ENCODE data around the gene SCYL2.

SCYL2 gene

GRCh38 chr12:100326208-100326607, 59.2 kb downstream of the SCYL2 start:
- Histone ChIP-seq H3K36me3 (no peaks in the 10 kb centered on the region; the same call in 1 of the 2 replicates), H3K9me3 (no peaks in the 10 kb centered on the region), H3K4me1 (no peaks in the 10 kb centered on the region), H3K4me3 (ENCODE audit: low read depth, low read length) (no peak overlapping the region), H3K27me3 (no peaks in the 10 kb centered on the region)
- TF ChIP-seq CTCF (IDR thresholded peaks at IDR 0.05; ENCODE audit: low read depth, low read length), result no peak
- DNase-seq, result no peak

- peaks cover 3% of the 10 kb centered on the region for H3K36me3 ChIP-seq
- DNase-seq, result no peak
Measured at GRCh38 chr12:100329800-100330199, 62.8 kb downstream of the SCYL2 start.

GRCh38 chr12:100331871-100332270, 64.9 kb downstream of the SCYL2 start:
- no peak overlapping the region for H3K4me3 ChIP-seq (ENCODE audit: low read depth, low read length)
- no peaks in the 10 kb centered on the region for H3K9me3 ChIP-seq
- no peaks in the 10 kb centered on the region for H3K4me1 ChIP-seq
- DNase-seq, result no peak
- no peak for TF ChIP-seq CTCF (IDR thresholded peaks at IDR 0.05; ENCODE audit: low read depth, low read length)
- H3K27me3 ChIP-seq, result no peaks in the 10 kb centered on the region
- H3K36me3 ChIP-seq, result peaks cover 9% of the 10 kb centered on the region

More at GRCh38 chr12:100329800-100330199, 62.8 kb downstream of the SCYL2 start:
- Histone ChIP-seq H3K4me3 (ENCODE audit: low read depth, low read length) (no peak overlapping the region), H3K4me1 (no peaks in the 10 kb centered on the region), H3K9me3 (no peaks in the 10 kb centered on the region), H3K27me3 (no peaks in the 10 kb centered on the region)
- TF ChIP-seq CTCF (IDR thresholded peaks at IDR 0.05; ENCODE audit: low read depth, low read length), result no peak

GRCh38 chr12:100332852-100333251, 65.9 kb downstream of the SCYL2 start:
- H3K9me3 ChIP-seq, result no peaks in the 10 kb centered on the region
- H3K36me3 ChIP-seq, result peaks cover 14% of the 10 kb centered on the region
- TF ChIP-seq CTCF (IDR thresholded peaks at IDR 0.05; ENCODE audit: low read depth, low read length), result no peak
- DNase-seq, result no peak
- H3K4me1 ChIP-seq, result no peaks in the 10 kb centered on the region
- H3K4me3 ChIP-seq (ENCODE audit: low read depth, low read length), result no peak overlapping the region
- H3K27me3 ChIP-seq, result no peaks in the 10 kb centered on the region

- H3K4me1 ChIP-seq, result no peaks in the 10 kb centered on the region
- H3K4me3 ChIP-seq (ENCODE audit: low read depth, low read length), result no peak overlapping the region
- DNase-seq, result no peak
- H3K27me3 ChIP-seq, result no peaks in the 10 kb centered on the region
- TF ChIP-seq CTCF (IDR thresholded peaks at IDR 0.05; ENCODE audit: low read depth, low read length), result no peak
- H3K36me3 ChIP-seq, result peaks cover 14% of the 10 kb centered on the region
- H3K9me3 ChIP-seq, result no peaks in the 10 kb centered on the region
Measured at GRCh38 chr12:100337299-100337698, 70.3 kb downstream of the SCYL2 start.

- H3K27me3 ChIP-seq, result no peaks in the 10 kb centered on the region
- H3K4me3 ChIP-seq (ENCODE audit: low read depth, low read length), result no peak overlapping the region
- TF ChIP-seq CTCF (IDR thresholded peaks at IDR 0.05; ENCODE audit: low read depth, low read length), result no peak
- H3K9me3 ChIP-seq, result no peaks in the 10 kb centered on the region
- H3K4me1 ChIP-seq, result no peaks in the 10 kb centered on the region
- no peak for DNase-seq
- peaks cover 14% of the 10 kb centered on the region for H3K36me3 ChIP-seq
Measured at GRCh38 chr12:100337727-100338126, 70.8 kb downstream of the SCYL2 start.

All from BE2C (cell line).